ENCODE results near the gene SECISBP2L.

GRCh38 chr15:49075881-49076280 is 29.6 kb upstream of the SECISBP2L start:
- TF ChIP-seq CTCF (conservative IDR thresholded peaks at IDR 0.05; ENCODE audit: low read depth in 2 of 2) (no peak), EZH2 (IDR thresholded peaks at IDR 0.05; ENCODE audit: low read depth, unreplicated experiment) (no peak), ZNF331 (CRISPR knock-in tag; IDR thresholded peaks at IDR 0.05; ENCODE audit: low read depth) (no peak), EZH2phosphoT487 (IDR thresholded peaks at IDR 0.05; ENCODE audit: unreplicated experiment) (no peak), JUNB (IDR thresholded peaks at IDR 0.05; ENCODE audit: unreplicated experiment) (no peak), POLR2AphosphoS5 (IDR thresholded peaks at IDR 0.05; ENCODE audit: low read depth) (no peak), REST (IDR thresholded peaks at IDR 0.05; ENCODE audit: unreplicated experiment) (no peak)
